IPS DF 6.9 (cell line): ENCODE results near the gene ADAMTS5.
A peak's percentile ranks its signal among the peaks of the same experiment; 100 is the strongest.

Experiments used
- DNase-seq: peaks from one replicate; pipeline ENCODE4 v3.0.0-alpha.2; 2013; ENCODE audit warnings: low read depth, low spot score
- H3K27ac ChIP-seq: one replicate; pipeline ENCODE4 v1.5.1; 2013; ENCODE audit warnings: low read length, control low read depth
- H3K27me3 ChIP-seq: 2 replicates; pipeline ENCODE4 v1.6.1; 2013; ENCODE audit warnings: mild to moderate bottlenecking, low read length; ENCODE audit not compliant: control insufficient read depth, insufficient read depth
- H3K36me3 ChIP-seq: 2 replicates; pipeline ENCODE4 v1.6.1; 2013; ENCODE audit warnings: low read length; ENCODE audit not compliant: control insufficient read depth, insufficient read depth
- H3K4me1 ChIP-seq: 2 replicates; pipeline ENCODE4 v1.6.1; 2013; ENCODE audit warnings: low read length; ENCODE audit not compliant: control insufficient read depth, insufficient read depth
- H3K4me3 ChIP-seq: 2 replicates; pipeline ENCODE4 v1.5.1; 2013; ENCODE audit warnings: mild to moderate bottlenecking, low read length
- H3K9me3 ChIP-seq: 2 replicates; pipeline ENCODE4 v1.6.1; 2013; ENCODE audit warnings: low read length, inconsistent platforms; ENCODE audit not compliant: control insufficient read depth, insufficient read depth
- WGBS: extraction: QIAGEN DNeasy Blood & Tissue Kit; methylation state at CpG from one replicate; pipeline ENCODE4 v1.1.7; 2013; ENCODE audit warnings: mixed read lengths, missing lambda C conversion rate; ENCODE audit not compliant: insufficient read length, insufficient coverage; 5-methylcytosine and 5-hydroxymethylcytosine counted together

ADAMTS5 gene

GRCh38 chr21:26965040-26965906 is 1.6 kb downstream of the ADAMTS5 start:
- Histone ChIP-seq H3K27me3 (peaks cover 5% of the 10 kb centered on the region; the same call in 1 of the 2 replicates), H3K4me1 (no peaks in the 10 kb centered on the region), H3K36me3 (no peaks in the 10 kb centered on the region), H3K4me3 (peak overlapping the region; percentile 48; the same call in 1 of the 2 replicates), H3K9me3 (no peaks in the 10 kb centered on the region), H3K27ac (no peak overlapping the region)
- no peak for DNase-seq
- no CpG with 5 or more reads among the region's 58 CpGs for WGBS

GRCh38 chr21:26964170-26964778 is 2.6 kb downstream of the ADAMTS5 start:
- DNase-seq: no peak
- peaks cover 5% of the 10 kb centered on the region; the same call in 1 of the 2 replicates for H3K27me3 ChIP-seq
- no peak overlapping the region for H3K27ac ChIP-seq
- H3K4me1 ChIP-seq: no peaks in the 10 kb centered on the region
- H3K9me3 ChIP-seq: no peaks in the 10 kb centered on the region
- H3K4me3 ChIP-seq: no peak overlapping the region
- no peaks in the 10 kb centered on the region for H3K36me3 ChIP-seq
- WGBS: no CpG with 5 or more reads among the region's 14 CpGs

GRCh38 chr21:26962621-26963181 is 4.2 kb downstream of the ADAMTS5 start:
- no peaks in the 10 kb centered on the region for H3K4me1 ChIP-seq
- DNase-seq: no peak
- H3K9me3 ChIP-seq: no peaks in the 10 kb centered on the region
- no peak overlapping the region for H3K27ac ChIP-seq
- H3K4me3 ChIP-seq: no peak overlapping the region
- H3K27me3 ChIP-seq: peaks cover 2% of the 10 kb centered on the region; the same call in 1 of the 2 replicates
- no peaks in the 10 kb centered on the region for H3K36me3 ChIP-seq
- no CpG with 5 or more reads among the region's 3 CpGs for WGBS

- no CpG with 5 or more reads among the region's 4 CpGs for WGBS
- Histone ChIP-seq H3K27ac (no peak overlapping the region), H3K4me3 (no peak overlapping the region), H3K36me3 (no peaks in the 10 kb centered on the region), H3K4me1 (no peaks in the 10 kb centered on the region), H3K9me3 (no peaks in the 10 kb centered on the region), H3K27me3 (no peaks in the 10 kb centered on the region; the same call in 1 of the 2 replicates)
- no peak for DNase-seq
Observed at GRCh38 chr21:26961698-26962097, 5.2 kb downstream of the ADAMTS5 start.

GRCh38 chr21:26958788-26959187 is 8.1 kb downstream of the ADAMTS5 start:
- Histone ChIP-seq H3K36me3 (no peaks in the 10 kb centered on the region), H3K4me1 (0 out of 2 replicates have a peak, but pooled peaks cover 1% of the 10 kb centered on the region), H3K27ac (no peak overlapping the region), H3K4me3 (no peak overlapping the region), H3K9me3 (no peaks in the 10 kb centered on the region), H3K27me3 (no peaks in the 10 kb centered on the region)
- no CpG with 5 or more reads among the region's 2 CpGs for WGBS
- no peak for DNase-seq

GRCh38 chr21:26956813-26957212 is 10.1 kb downstream of the ADAMTS5 start:
- H3K4me1 ChIP-seq: 0 out of 2 replicates have a peak, but pooled peaks cover 1% of the 10 kb centered on the region
- H3K27me3 ChIP-seq: no peaks in the 10 kb centered on the region
- no peak overlapping the region for H3K27ac ChIP-seq
- WGBS: no CpG with 5 or more reads among the region's 3 CpGs
- H3K36me3 ChIP-seq: no peaks in the 10 kb centered on the region
- H3K9me3 ChIP-seq: no peaks in the 10 kb centered on the region
- no peak for DNase-seq
- H3K4me3 ChIP-seq: no peak overlapping the region

GRCh38 chr21:26956216-26956615 is 10.7 kb downstream of the ADAMTS5 start:
- 0 out of 2 replicates have a peak, but pooled peaks cover 1% of the 10 kb centered on the region for H3K4me1 ChIP-seq
- no peak overlapping the region for H3K4me3 ChIP-seq
- no peaks in the 10 kb centered on the region for H3K27me3 ChIP-seq
- no peak overlapping the region for H3K27ac ChIP-seq
- no peaks in the 10 kb centered on the region for H3K9me3 ChIP-seq
- DNase-seq: no peak
- no peaks in the 10 kb centered on the region for H3K36me3 ChIP-seq

- no peak overlapping the region for H3K27ac ChIP-seq
- H3K27me3 ChIP-seq: no peaks in the 10 kb centered on the region; the same call in 1 of the 2 replicates
- H3K36me3 ChIP-seq: no peaks in the 10 kb centered on the region
- no peaks in the 10 kb centered on the region for H3K9me3 ChIP-seq
- no peak overlapping the region for H3K4me3 ChIP-seq
- no peak for DNase-seq
- no CpG with 5 or more reads among the region's 9 CpGs for WGBS
- H3K4me1 ChIP-seq: 0 out of 2 replicates have a peak, but pooled peaks cover 1% of the 10 kb centered on the region
Observed at GRCh38 chr21:26954662-26955121, 12.2 kb downstream of the ADAMTS5 start.

- H3K36me3 ChIP-seq: no peaks in the 10 kb centered on the region
- no peak overlapping the region for H3K4me3 ChIP-seq
- no CpG with 5 or more reads among the region's 9 CpGs for WGBS
- no peaks in the 10 kb centered on the region for H3K9me3 ChIP-seq
- no peak for DNase-seq
- no peak overlapping the region for H3K27ac ChIP-seq
- H3K27me3 ChIP-seq: no peaks in the 10 kb centered on the region; the same call in 1 of the 2 replicates
- H3K4me1 ChIP-seq: 0 out of 2 replicates have a peak, but pooled peaks cover 1% of the 10 kb centered on the region
Observed at GRCh38 chr21:26952374-26953066, 14.4 kb downstream of the ADAMTS5 start.

- no peaks in the 10 kb centered on the region for H3K9me3 ChIP-seq
- no peak overlapping the region for H3K27ac ChIP-seq
- no peak overlapping the region for H3K4me3 ChIP-seq
- no peaks in the 10 kb centered on the region; the same call in 1 of the 2 replicates for H3K27me3 ChIP-seq
- WGBS: no CpG with 5 or more reads among the region's 4 CpGs
- no peaks in the 10 kb centered on the region for H3K36me3 ChIP-seq
- DNase-seq: no peak
- peaks cover 3% of the 10 kb centered on the region for H3K4me1 ChIP-seq
Observed at GRCh38 chr21:26949830-26950229, 17.1 kb downstream of the ADAMTS5 start.
